SK-N-SH (cell line): ENCODE data around the gene NSRP1. TPM values are rescaled to one million over a fixed set of nuclear protein-coding genes. Genes with fewer than 3 reads are reported as not detected.

Source experiments
- CTCF ChIA-PET: fragments of 300-600, 350-600 bp; formaldehyde crosslinking; extraction: SDS; loops from one replicate; lab custom pipeline; 2021; lab: Yijun Ruan, JAX
- POLR2A ChIA-PET: fragments of 350-600 bp; sonication (Branson Sonifier 250); formaldehyde crosslinking; extraction: SDS; loops from one replicate; lab custom pipeline; 2020; ENCODE audit warnings: antibody characterized with exemption, inconsistent platforms; lab: Yijun Ruan, JAX
- DNase-seq: peaks from one replicate; pipeline ENCODE4 v3.0.0; 2012
- H2AFZ ChIP-seq: fragments of 200-600 bp; sonication (generic); 2 replicates; pipeline ENCODE4 v1.8.1; 2016; ENCODE audit warnings: antibody characterized with exemption, mild to moderate bottlenecking, low read depth
- H3F3A ChIP-seq: fragments of 200-600 bp; sonication (generic); replicated peaks from 2 replicates; pipeline ENCODE3; 2016; ENCODE audit warnings: antibody characterized with exemption, mild to moderate bottlenecking; ENCODE audit not compliant: insufficient read depth
- H3K27ac ChIP-seq, 2 experiments: fragments of 200-500 bp in 1 of 2; fragments of 200-600 bp in 1 of 2; sonication (Bioruptor generic) in 1 of 2; sonication (generic), shearing (Covaris generic) in 1 of 2; 2 replicates each; pipeline versions ENCODE4 v1.5.1 to v1.6.1; 2014 to 2016; ENCODE audit warnings: low read depth in 2 of 2, inconsistent platforms in 1 of 2, low read length in 1 of 2, mild to moderate bottlenecking in 1 of 2, mixed read lengths in 1 of 2
- H3K27me3 ChIP-seq: fragments of 200-600 bp; sonication (generic), shearing (Covaris generic); 2 replicates; pipeline ENCODE4 v1.6.1; 2016; ENCODE audit warnings: mixed run types; ENCODE audit not compliant: insufficient read depth
- H3K36me3 ChIP-seq, 2 experiments: fragments of 200-500 bp in 1 of 2; fragments of 200-600 bp in 1 of 2; sonication (Bioruptor generic) in 1 of 2; sonication (generic) in 1 of 2; replicated peaks in 1 of 2; 2 replicates each; pipeline versions ENCODE3 to v1.5.1; 2014 to 2016; ENCODE audit warnings: low read length in 1 of 2, mild to moderate bottlenecking in 1 of 2; ENCODE audit not compliant: insufficient read depth in 2 of 2, control insufficient read depth in 1 of 2
- H3K4me1 ChIP-seq, 2 experiments: fragments of 200-500 bp in 1 of 2; fragments of 200-600 bp in 1 of 2; sonication (Bioruptor generic) in 1 of 2; sonication (generic), shearing (Covaris generic) in 1 of 2; 2 replicates each; pipeline versions ENCODE4 v1.5.1 to v1.6.1; 2014 to 2016; ENCODE audit warnings: low read depth in 1 of 2, low read length in 1 of 2, mixed run types in 1 of 2; ENCODE audit not compliant: insufficient read depth in 2 of 2, control insufficient read depth in 1 of 2
- H3K4me2 ChIP-seq: fragments of 200-600 bp; sonication (generic), shearing (Covaris generic); 2 replicates; pipeline ENCODE4 v1.6.1; 2017; ENCODE audit warnings: mixed run types
- H3K4me3 ChIP-seq, 2 experiments: fragments of 200-500 bp in 1 of 2; fragments of 200-600 bp in 1 of 2; sonication (Bioruptor generic) in 1 of 2; sonication (generic), shearing (Covaris generic) in 1 of 2; 2 replicates each; pipeline versions ENCODE4 v1.5.1 to v1.8.1; 2014 to 2016; ENCODE audit warnings: low read depth in 2 of 2, inconsistent platforms in 1 of 2, low read length in 1 of 2, mild to moderate bottlenecking in 1 of 2, mixed read lengths in 1 of 2, moderate library complexity in 1 of 2
- H3K79me2 ChIP-seq: fragments of 200-600 bp; sonication (generic); 2 replicates; pipeline ENCODE4 v1.8.1; 2017; ENCODE audit warnings: mild to moderate bottlenecking; ENCODE audit not compliant: insufficient read depth
- H3K9ac ChIP-seq: fragments of 200-600 bp; sonication (generic); 2 replicates; pipeline ENCODE4 v1.6.1; 2017; ENCODE audit warnings: mixed run types
- H3K9me2 ChIP-seq: fragments of 200-600 bp; sonication (generic); 2 replicates; pipeline ENCODE4 v1.6.1; 2017; ENCODE audit warnings: mixed run types
- H3K9me3 ChIP-seq: fragments of 200-600 bp; sonication (generic); 2 replicates; pipeline ENCODE4 v1.6.1; 2017; ENCODE audit warnings: mixed run types, mild to moderate bottlenecking, moderate library complexity
- H4K20me1 ChIP-seq: fragments of 200-600 bp; sonication (generic); 2 replicates; pipeline ENCODE4 v1.6.1; 2017; ENCODE audit warnings: mild to moderate bottlenecking, mixed run types; ENCODE audit not compliant: insufficient read depth
- ELF1 ChIP-seq: IDR thresholded peaks from 2 replicates; pipeline ENCODE4 v1.4.0; 2012
- EP300 ChIP-seq, 2 experiments: IDR thresholded peaks; 2 replicates each; pipeline versions ENCODE4 v1.4.0 to v1.6.1; 2012; ENCODE audit warnings: borderline replicate concordance in 1 of 2, low read depth in 1 of 2, low read length in 1 of 2
- FOXM1 ChIP-seq: IDR thresholded peaks from 2 replicates; pipeline ENCODE4 v1.4.0; 2012; ENCODE audit warnings: low read depth, mild to moderate bottlenecking
- IRF3 ChIP-seq: fragments of 150-350 bp; IDR thresholded peaks from 2 replicates; pipeline ENCODE4 v1.6.1; 2016; ENCODE audit warnings: mild to moderate bottlenecking, low read depth, low read length
- JUND ChIP-seq: IDR thresholded peaks from 2 replicates; pipeline ENCODE4 v1.4.0; 2012
- NFIC ChIP-seq: IDR thresholded peaks from 2 replicates; pipeline ENCODE4 v1.4.0; 2012; ENCODE audit warnings: borderline replicate concordance
- PBX3 ChIP-seq: IDR thresholded peaks from 2 replicates; pipeline ENCODE4; 2012
- REST ChIP-seq: IDR thresholded peaks from 2 replicates; pipeline ENCODE4 v1.6.1; 2012; ENCODE audit warnings: mild to moderate bottlenecking, low read depth, low read length, moderate library complexity
- RXRA ChIP-seq: IDR thresholded peaks from 2 replicates; pipeline ENCODE4 v1.4.0; 2012; ENCODE audit warnings: low read depth, mild to moderate bottlenecking, borderline replicate concordance
- SIN3A ChIP-seq: IDR thresholded peaks from 2 replicates; pipeline ENCODE4 v1.6.1; 2012; ENCODE audit warnings: low read depth, mild to moderate bottlenecking, low read length, moderate library complexity, borderline replicate concordance
- SMC3 ChIP-seq: IDR thresholded peaks from 2 replicates; pipeline ENCODE4 v1.6.1; 2012; ENCODE audit warnings: low read depth, low read length, improper control_type of control experiment
- YY1 ChIP-seq: IDR thresholded peaks from 2 replicates; pipeline ENCODE4 v1.4.0; 2012; ENCODE audit warnings: low read depth, mild to moderate bottlenecking
- WGBS: methylation state at CpG from one replicate; pipeline ENCODE4 v1.1.6; 2017; ENCODE audit warnings: low lambda C conversion rate; 5-methylcytosine and 5-hydroxymethylcytosine counted together
- polyA plus RNA-seq, 3 experiments: library from polyadenylated mRNA; depleted of rRNA; stranded (reverse); fragments of >200 nt; gene quantifications; 2 replicates each; pipeline ENCODE4 v1.2.3, GENCODE V29; 2012

The NSRP1 gene
- polyA plus RNA-seq, 1 of the 3 experiments (the other 2 are of a cell fraction) = 10.8 TPM

GRCh38 chr17:30074254-30074653, 42.4 kb upstream of the NSRP1 start (continued):
- TF ChIP-seq FOXM1 (no peak), SMC3 (no peak), NFIC (no peak)

GRCh38 chr17:30074730-30075129, 41.9 kb upstream of the NSRP1 start:
- Histone ChIP-seq H3K4me2 (no peak overlapping the region), H3F3A (no peaks in the 10 kb centered on the region), H4K20me1 (no peaks in the 10 kb centered on the region), H3K36me3 (no peaks in the 10 kb centered on the region), H3K9me3 (no peaks in the 10 kb centered on the region), H2AFZ (no peak overlapping the region), H3K79me2 (no peaks in the 10 kb centered on the region), H3K4me3 (no peak overlapping the region), H3K4me1 (no peaks in the 10 kb centered on the region)
- WGBS = 67% methylated on average over 2 of the region's 2 CpGs
- CTCF ChIA-PET = interaction anchor here (1.0 to 5.0 kb wide), 2 partner anchors 19 to 50 kb away, joined by 3 to 31 read pairs; no protein-coding TSS in a partner anchor
- no peak for DNase-seq
- TF ChIP-seq PBX3 (no peak), EP300 (IDR thresholded peaks at IDR 0.05; ENCODE audit: borderline replicate concordance in 1 of 2, low read depth in 1 of 2, low read length in 1 of 2) (no peak), REST (no peak), IRF3 (no peak), ELF1 (no peak), RXRA (no peak), YY1 (no peak), JUND (no peak), SIN3A (no peak)
- TF ChIP-seq, all 33 proteins: peak for 0
- H3K9me2 ChIP-seq = no peaks in the 10 kb centered on the region
- H3K27me3 ChIP-seq = no peaks in the 10 kb centered on the region
- no peak overlapping the region for H3K27ac ChIP-seq
- no peak overlapping the region for H3K9ac ChIP-seq
- POLR2A ChIA-PET = no interaction called here
